MM.1S (cell line): Measurements from ENCODE around the gene IP6K1.

ENCODE experiments used
- EZH2 ChIP-seq: fragments of 300-600 bp; sonication (generic); optimal IDR thresholded peaks from 2 replicates; pipeline ENCODE3; 2017; ENCODE audit warnings: low read depth, mild to moderate bottlenecking, antibody characterized with exemption, low read length, mixed read lengths
- EZH2phosphoT487 ChIP-seq: fragments of 300-600 bp; sonication (generic); IDR thresholded peaks from 2 replicates; pipeline ENCODE4 v1.6.1; 2018; ENCODE audit warnings: antibody characterized with exemption, low read length
- TF ChIP-seq, protein P1 (sequence below): fragments of 300-600 bp; sonication (generic); IDR thresholded peaks from 2 replicates; pipeline ENCODE4 v1.5.1; 2016; ENCODE audit warnings: antibody characterized with exemption, low read length, mixed read lengths

DNA sequence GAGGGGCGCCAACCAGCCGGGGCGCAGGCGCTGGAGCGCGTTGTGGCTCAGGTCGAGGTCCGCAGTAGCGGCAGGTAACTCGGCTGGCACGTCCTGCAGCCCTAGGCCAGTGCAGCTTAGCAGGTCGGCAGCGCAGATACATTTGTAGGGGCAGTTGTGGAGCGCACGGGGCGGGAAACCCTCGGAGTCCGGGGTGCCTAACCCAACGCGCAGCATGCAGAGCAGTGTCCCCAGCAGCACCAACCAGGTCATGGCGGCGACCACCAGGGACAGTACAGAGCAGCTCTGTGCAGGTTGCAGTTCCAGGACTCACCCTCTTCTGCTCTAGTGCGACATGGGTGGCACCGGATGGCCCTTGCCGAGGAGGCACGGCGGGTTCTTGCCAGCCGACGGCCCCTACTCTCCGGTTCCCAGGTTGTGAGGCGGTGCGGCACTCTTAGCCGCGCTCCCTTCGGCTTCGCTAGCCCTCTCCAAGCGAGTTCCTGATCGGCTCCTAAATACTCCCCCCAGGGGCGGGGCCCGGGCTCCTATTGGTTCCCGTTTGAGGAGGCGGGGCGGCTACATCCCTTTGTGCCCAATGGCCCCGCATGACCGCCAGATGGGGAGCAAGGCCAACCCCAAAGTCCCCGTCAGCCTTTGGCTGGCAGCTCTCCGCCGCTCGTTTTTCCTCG is 67.0 kb downstream of the IP6K1 start, which contains the start of gene AMIGO3:
- TF ChIP-seq, protein P1, sequence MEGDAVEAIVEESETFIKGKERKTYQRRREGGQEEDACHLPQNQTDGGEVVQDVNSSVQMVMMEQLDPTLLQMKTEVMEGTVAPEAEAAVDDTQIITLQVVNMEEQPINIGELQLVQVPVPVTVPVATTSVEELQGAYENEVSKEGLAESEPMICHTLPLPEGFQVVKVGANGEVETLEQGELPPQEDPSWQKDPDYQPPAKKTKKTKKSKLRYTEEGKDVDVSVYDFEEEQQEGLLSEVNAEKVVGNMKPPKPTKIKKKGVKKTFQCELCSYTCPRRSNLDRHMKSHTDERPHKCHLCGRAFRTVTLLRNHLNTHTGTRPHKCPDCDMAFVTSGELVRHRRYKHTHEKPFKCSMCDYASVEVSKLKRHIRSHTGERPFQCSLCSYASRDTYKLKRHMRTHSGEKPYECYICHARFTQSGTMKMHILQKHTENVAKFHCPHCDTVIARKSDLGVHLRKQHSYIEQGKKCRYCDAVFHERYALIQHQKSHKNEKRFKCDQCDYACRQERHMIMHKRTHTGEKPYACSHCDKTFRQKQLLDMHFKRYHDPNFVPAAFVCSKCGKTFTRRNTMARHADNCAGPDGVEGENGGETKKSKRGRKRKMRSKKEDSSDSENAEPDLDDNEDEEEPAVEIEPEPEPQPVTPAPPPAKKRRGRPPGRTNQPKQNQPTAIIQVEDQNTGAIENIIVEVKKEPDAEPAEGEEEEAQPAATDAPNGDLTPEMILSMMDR, result peak; percentile 30
- no peak for TF ChIP-seq EZH2
- TF ChIP-seq EZH2phosphoT487, result no peak
